HepG2 (cell line): Measurements from ENCODE around the gene CYSTM1. TPM values are rescaled to one million over a fixed set of nuclear protein-coding genes. Genes with fewer than 3 reads are reported as not detected.

Experiments used
- ATAC-seq: fragments of 200-7000 bp; cut with Tn5 transposase; 3 replicates; pipeline ENCODE4 v1.9.1; 2020; ENCODE audit warnings: mild to moderate bottlenecking, moderate library complexity
- BruUV-seq: library from RNA; stranded (reverse); fragments of 400-500 nt; replicated peaks from 2 replicates; lab custom pipeline; 2021; lab: Mats Ljungman, UMichigan
- CTCF ChIA-PET: fragments of 300-600 bp; formaldehyde crosslinking; extraction: SDS; loops from one replicate; lab custom pipeline; 2021; ENCODE audit warnings: low total read pairs, inconsistent platforms, low intra/inter-chr PET ratio; lab: Yijun Ruan, JAX
- POLR2A ChIA-PET: fragments of 350-600 bp; sonication (Branson Sonifier 250); formaldehyde crosslinking; loops from one replicate; lab custom pipeline; 2020; ENCODE audit warnings: antibody characterized with exemption, inconsistent platforms; lab: Yijun Ruan, JAX
- DNase-seq: peaks from one replicate; pipeline ENCODE4 v3.0.0-alpha.2; 2015; ENCODE audit warnings: low spot score
- FAIRE-seq: peaks from 3 replicates; lab custom pipeline; 2011; peaks lifted over from hg19 to GRCh38; lab: Jason Lieb, UNC
- H2AFZ ChIP-seq: one replicate; pipeline ENCODE4 v1.6.1; 2011; ENCODE audit warnings: low read length, inconsistent platforms
- H3K27ac ChIP-seq: fragments of 300-600 bp; 3 replicates; pipeline ENCODE4 v1.8.0; 2011; ENCODE audit warnings: mixed run types, mild to moderate bottlenecking, mixed read lengths, low read length, inconsistent platforms; ENCODE audit not compliant: insufficient read depth; ENCODE audit errors: extremely low read length
- H3K27me3 ChIP-seq, 2 experiments: fragments of 200-600 bp in 1 of 2; 2 replicates in 1 of 2; 3 replicates in 1 of 2; pipeline versions ENCODE4 v1.6.0 to v1.8.0; 2011; ENCODE audit warnings: low read length in 2 of 2, mild to moderate bottlenecking in 2 of 2, moderate library complexity in 2 of 2, inconsistent platforms in 1 of 2; ENCODE audit not compliant: insufficient read depth in 2 of 2, control insufficient read depth in 1 of 2
- H3K36me3 ChIP-seq, 2 experiments: fragments of 200-600 bp in 1 of 2; replicated peaks in 1 of 2; 2 replicates in 1 of 2; 3 replicates in 1 of 2; pipeline versions ENCODE4 v1.5.1 to v1.8.0; 2011; ENCODE audit warnings: low read length in 2 of 2, inconsistent platforms in 1 of 2; ENCODE audit not compliant: insufficient read depth in 2 of 2, control insufficient read depth in 1 of 2
- H3K4me1 ChIP-seq: 2 replicates; pipeline ENCODE4 v1.5.1; 2012; ENCODE audit warnings: low read length, inconsistent platforms; ENCODE audit not compliant: insufficient read depth
- H3K4me2 ChIP-seq: 2 replicates; pipeline ENCODE4 v1.6.0; 2011; ENCODE audit warnings: low read depth, low read length, inconsistent platforms
- H3K4me3 ChIP-seq, 3 experiments: fragments of 200-600 bp in 1 of 3; sonication (generic), shearing (Covaris generic) in 1 of 3; replicated peaks in 1 of 3; 2 replicates each; pipeline ENCODE4 v1.5.1; 2011 to 2016; ENCODE audit warnings: low read length in 3 of 3, inconsistent platforms in 2 of 3, low read depth in 2 of 3, mild to moderate bottlenecking in 2 of 3, control low read depth in 1 of 3, mixed read lengths in 1 of 3; ENCODE audit not compliant: insufficient read depth in 1 of 3
- H3K79me2 ChIP-seq: one replicate; pipeline ENCODE4 v1.6.1; 2011; ENCODE audit warnings: low read length, inconsistent platforms; ENCODE audit not compliant: insufficient read depth
- H3K9ac ChIP-seq: 2 replicates; pipeline ENCODE4 v1.6.0; 2011; ENCODE audit warnings: mild to moderate bottlenecking, low read depth, low read length, inconsistent platforms; ENCODE audit not compliant: insufficient read depth
- H3K9me3 ChIP-seq: 2 replicates; pipeline ENCODE4 v1.5.1; 2012; ENCODE audit warnings: mild to moderate bottlenecking, low read length
- H4K20me1 ChIP-seq: 2 replicates; pipeline ENCODE4 v1.6.0; 2011; ENCODE audit warnings: inconsistent platforms, mild to moderate bottlenecking, low read length, moderate library complexity; ENCODE audit not compliant: insufficient read depth
- CAMTA2 ChIP-seq: sonication (generic); formaldehyde crosslinking; IDR thresholded peaks from 2 replicates; pipeline ENCODE4 v1.4.0; 2020; ENCODE audit warnings: mild to moderate bottlenecking, missing genetic modification reagents, borderline replicate concordance
- GTF2F1 ChIP-seq: fragments of 150-350 bp; IDR thresholded peaks from 2 replicates; pipeline ENCODE4 v1.6.1; 2014; ENCODE audit warnings: low read length
- ISL2 ChIP-seq: sonication (generic); formaldehyde crosslinking; IDR thresholded peaks from 2 replicates; pipeline ENCODE4 v1.5.0; 2020; ENCODE audit warnings: missing genetic modification reagents
- MAFG ChIP-seq: sonication (generic); formaldehyde crosslinking; IDR thresholded peaks from 2 replicates; pipeline ENCODE4 v1.5.1; 2020; ENCODE audit warnings: mild to moderate bottlenecking, missing genetic modification reagents
- MXD4 ChIP-seq: IDR thresholded peaks from 2 replicates; pipeline ENCODE4 v1.6.1; 2016; ENCODE audit warnings: mild to moderate bottlenecking, missing biosample characterization, missing genetic modification reagents
- SNAI1 ChIP-seq: sonication (generic); formaldehyde crosslinking; IDR thresholded peaks from 2 replicates; pipeline ENCODE4 v1.5.0; 2020; ENCODE audit warnings: mild to moderate bottlenecking, missing genetic modification reagents, borderline replicate concordance
- ZBTB20 ChIP-seq: sonication (generic); formaldehyde crosslinking; IDR thresholded peaks from 2 replicates; pipeline ENCODE4 v1.8.1; 2023; ENCODE audit warnings: missing genetic modification reagents, low read depth, mild to moderate bottlenecking, borderline replicate concordance
- ZBTB4 ChIP-seq: sonication (generic); formaldehyde crosslinking; IDR thresholded peaks from 2 replicates; pipeline ENCODE4 v1.4.0; 2020; ENCODE audit warnings: missing genetic modification reagents, mild to moderate bottlenecking, borderline replicate concordance
- ZBTB7B ChIP-seq: sonication (generic); formaldehyde crosslinking; IDR thresholded peaks from 2 replicates; pipeline ENCODE4 v1.4.0; 2020; ENCODE audit warnings: missing genetic modification reagents
- ZNF18 ChIP-seq: sonication (generic); formaldehyde crosslinking; IDR thresholded peaks from 2 replicates; pipeline ENCODE4 v1.8.0; 2022; ENCODE audit warnings: mild to moderate bottlenecking, missing genetic modification reagents; ENCODE audit not compliant: insufficient replicate concordance
- ZNF629 ChIP-seq: sonication (generic); formaldehyde crosslinking; conservative IDR thresholded peaks from 2 replicates; pipeline ENCODE4 v1.5.0; 2020; ENCODE audit warnings: missing genetic modification reagents
- ZNF709 ChIP-seq: sonication (generic); formaldehyde crosslinking; IDR thresholded peaks from 2 replicates; pipeline ENCODE4 v1.5.0; 2020; ENCODE audit warnings: mild to moderate bottlenecking, missing genetic modification reagents
- ZNF777 ChIP-seq: sonication (generic); formaldehyde crosslinking; IDR thresholded peaks from 2 replicates; pipeline ENCODE4 v1.4.0; 2020; ENCODE audit warnings: missing genetic modification reagents
- ZNF788 ChIP-seq: sonication (generic); formaldehyde crosslinking; IDR thresholded peaks from 2 replicates; pipeline ENCODE4 v1.5.0; 2020; ENCODE audit warnings: mild to moderate bottlenecking, missing genetic modification reagents, borderline replicate concordance
- WGBS: methylation state at CpG from one replicate; pipeline ENCODE4 v1.1.6; 2017; ENCODE audit warnings: low lambda C conversion rate; 5-methylcytosine and 5-hydroxymethylcytosine counted together
- in situ Hi-C: cut with HindIII; loops from 2 replicates; pipeline ENCODE4 v1.10.0; 2017; ENCODE audit warnings: low pct_unique_long_range_greater_than_20kb; ENCODE audit not compliant: extremely low pct_ligation_motif_present
- intact Hi-C: fragments of 100-400 bp; cut with micrococcal nuclease; formaldehyde crosslinking; loops from one replicate; pipeline ENCODE4 v1.10.0; 2022; ENCODE audit not compliant: unreplicated experiment
- polyA plus RNA-seq, 8 experiments: library from polyadenylated mRNA; depleted of rRNA in 3 of 8; stranded (reverse) in 7 of 8; unstranded in 1 of 8; fragments of >200 nt; fragmentation: Illumina TruSeq in 4 of 8; extraction: Trizol in 4 of 8; gene quantifications; 2 replicates each; pipeline versions ENCODE4 v1.2.1 to v1.2.3, GENCODE V29; 2011 to 2016; ENCODE audit warnings: low read depth in 4 of 8, missing spikeins in 1 of 8, mixed read lengths in 1 of 8; ENCODE audit not compliant: insufficient read depth in 1 of 8
- total RNA-seq, 5 experiments: library from RNA; depleted of rRNA; stranded (reverse); fragments of >200 nt; fragmentation: Illumina TruSeq; extraction: Trizol; gene quantifications; 2 replicates each; pipeline ENCODE4 v1.2.3, GENCODE V29; 2016; ENCODE audit warnings: low read depth in 1 of 5

CYSTM1 gene
- total and polyA plus RNA-seq, 2 of the 13 experiments (the other 11 are each of a cell fraction or from before 2014, with no cell fraction given), result 40.0 to 73.4 TPM

- no peak overlapping the region for H3K9ac ChIP-seq
- in situ Hi-C loops (no loop called here), intact Hi-C loops (no loop called here)
- ATAC-seq (no peak), FAIRE-seq (no peak), DNase-seq (no peak)
- no peaks in the 10 kb centered on the region for H3K27me3 ChIP-seq
- ChIA-PET CTCF (no interaction called here), POLR2A (interaction anchor here (2.1 kb wide), 1 partner anchor 9 kb away, joined by 6 read pairs; the partner anchor contains the start of gene CYSTM1)
- 55% methylated on average over 3 of the region's 4 CpGs for WGBS
- BruUV-seq, result no TSS peak
- no peak overlapping the region for H3K27ac ChIP-seq
- H3K79me2 ChIP-seq, result no peaks in the 10 kb centered on the region
- no peak overlapping the region for H3K4me2 ChIP-seq
- no peaks in the 10 kb centered on the region for H3K9me3 ChIP-seq
- H3K4me3 ChIP-seq, result no peak overlapping the region
- peaks cover 17% of the 10 kb centered on the region for H3K4me1 ChIP-seq
- no peak overlapping the region for H2AFZ ChIP-seq
- no peaks in the 10 kb centered on the region for H4K20me1 ChIP-seq
- TF ChIP-seq MXD4, result no peak
- H3K36me3 ChIP-seq, result no peaks in the 10 kb centered on the region
Measured at GRCh38 chr5:140165923-140166270, 9.1 kb upstream of the CYSTM1 start.

GRCh38 chr5:140166911-140167310 lies 8.1 kb upstream of the CYSTM1 start:
- POLR2A ChIA-PET, result no interaction called here
- Histone ChIP-seq H3K36me3 (no peaks in the 10 kb centered on the region), H3K4me2 (no peak overlapping the region), H3K79me2 (no peaks in the 10 kb centered on the region), H3K4me1 (peaks cover 22% of the 10 kb centered on the region), H3K9me3 (no peaks in the 10 kb centered on the region)
- intact Hi-C loops, result no loop called here
- no peak for DNase-seq
- no TSS peak for BruUV-seq
- CTCF ChIA-PET, result no interaction called here
- in situ Hi-C loops, result no loop called here
- TF ChIP-seq ZNF777 (CRISPR knock-in tag) (no peak), ISL2 (CRISPR knock-in tag) (no peak), MAFG (CRISPR knock-in tag) (no peak), ZNF709 (CRISPR knock-in tag) (no peak), ZBTB4 (CRISPR knock-in tag) (no peak), ZNF18 (CRISPR knock-in tag) (no peak), CAMTA2 (CRISPR knock-in tag) (no peak), ZBTB7B (no peak), ZNF788 (CRISPR knock-in tag) (no peak), ZBTB20 (no peak), ZNF629 (no peak), GTF2F1 (no peak), SNAI1 (CRISPR knock-in tag) (no peak)
- TF ChIP-seq, all 625 proteins: peak for 0
- Histone ChIP-seq H3K27ac (no peak overlapping the region), H3K27me3 (no peaks in the 10 kb centered on the region), H3K4me3 (no peak overlapping the region), H2AFZ (no peak overlapping the region), H3K9ac (no peak overlapping the region), H4K20me1 (no peaks in the 10 kb centered on the region)
- FAIRE-seq (no peak), ATAC-seq (no peak)
